Measurements from ENCODE around the gene ZFP62. TPM values are rescaled to one million over a fixed set of nuclear protein-coding genes. Genes with fewer than 3 reads are reported as not detected.

ZFP62 gene
- total and polyA plus RNA-seq, 2 of the 8 experiments (the other 6 are each of a cell fraction or from before 2014, with no cell fraction given), result 9.3 to 38.5 TPM

DNA sequence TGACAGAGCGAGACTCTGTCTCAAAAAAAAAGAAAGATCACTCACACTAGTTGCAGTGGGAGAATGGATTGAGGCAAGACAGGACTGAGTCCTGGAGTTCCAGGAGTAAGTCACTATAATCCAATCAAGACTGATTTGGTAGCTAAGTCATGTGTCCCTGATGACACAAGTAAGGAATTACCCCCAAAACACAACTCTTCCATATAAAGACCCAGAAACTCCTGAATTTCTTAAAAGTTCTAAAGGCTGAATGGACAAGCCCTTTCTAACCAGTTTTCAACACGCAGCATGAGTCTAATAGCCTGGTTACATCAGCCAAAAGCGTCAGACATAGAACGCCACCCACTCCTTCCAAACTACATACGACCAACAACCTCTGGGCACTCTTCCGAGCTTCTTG, 2.5 kb downstream of the ZFP62 start (continued):
- TF ChIP-seq, protein P1, sequence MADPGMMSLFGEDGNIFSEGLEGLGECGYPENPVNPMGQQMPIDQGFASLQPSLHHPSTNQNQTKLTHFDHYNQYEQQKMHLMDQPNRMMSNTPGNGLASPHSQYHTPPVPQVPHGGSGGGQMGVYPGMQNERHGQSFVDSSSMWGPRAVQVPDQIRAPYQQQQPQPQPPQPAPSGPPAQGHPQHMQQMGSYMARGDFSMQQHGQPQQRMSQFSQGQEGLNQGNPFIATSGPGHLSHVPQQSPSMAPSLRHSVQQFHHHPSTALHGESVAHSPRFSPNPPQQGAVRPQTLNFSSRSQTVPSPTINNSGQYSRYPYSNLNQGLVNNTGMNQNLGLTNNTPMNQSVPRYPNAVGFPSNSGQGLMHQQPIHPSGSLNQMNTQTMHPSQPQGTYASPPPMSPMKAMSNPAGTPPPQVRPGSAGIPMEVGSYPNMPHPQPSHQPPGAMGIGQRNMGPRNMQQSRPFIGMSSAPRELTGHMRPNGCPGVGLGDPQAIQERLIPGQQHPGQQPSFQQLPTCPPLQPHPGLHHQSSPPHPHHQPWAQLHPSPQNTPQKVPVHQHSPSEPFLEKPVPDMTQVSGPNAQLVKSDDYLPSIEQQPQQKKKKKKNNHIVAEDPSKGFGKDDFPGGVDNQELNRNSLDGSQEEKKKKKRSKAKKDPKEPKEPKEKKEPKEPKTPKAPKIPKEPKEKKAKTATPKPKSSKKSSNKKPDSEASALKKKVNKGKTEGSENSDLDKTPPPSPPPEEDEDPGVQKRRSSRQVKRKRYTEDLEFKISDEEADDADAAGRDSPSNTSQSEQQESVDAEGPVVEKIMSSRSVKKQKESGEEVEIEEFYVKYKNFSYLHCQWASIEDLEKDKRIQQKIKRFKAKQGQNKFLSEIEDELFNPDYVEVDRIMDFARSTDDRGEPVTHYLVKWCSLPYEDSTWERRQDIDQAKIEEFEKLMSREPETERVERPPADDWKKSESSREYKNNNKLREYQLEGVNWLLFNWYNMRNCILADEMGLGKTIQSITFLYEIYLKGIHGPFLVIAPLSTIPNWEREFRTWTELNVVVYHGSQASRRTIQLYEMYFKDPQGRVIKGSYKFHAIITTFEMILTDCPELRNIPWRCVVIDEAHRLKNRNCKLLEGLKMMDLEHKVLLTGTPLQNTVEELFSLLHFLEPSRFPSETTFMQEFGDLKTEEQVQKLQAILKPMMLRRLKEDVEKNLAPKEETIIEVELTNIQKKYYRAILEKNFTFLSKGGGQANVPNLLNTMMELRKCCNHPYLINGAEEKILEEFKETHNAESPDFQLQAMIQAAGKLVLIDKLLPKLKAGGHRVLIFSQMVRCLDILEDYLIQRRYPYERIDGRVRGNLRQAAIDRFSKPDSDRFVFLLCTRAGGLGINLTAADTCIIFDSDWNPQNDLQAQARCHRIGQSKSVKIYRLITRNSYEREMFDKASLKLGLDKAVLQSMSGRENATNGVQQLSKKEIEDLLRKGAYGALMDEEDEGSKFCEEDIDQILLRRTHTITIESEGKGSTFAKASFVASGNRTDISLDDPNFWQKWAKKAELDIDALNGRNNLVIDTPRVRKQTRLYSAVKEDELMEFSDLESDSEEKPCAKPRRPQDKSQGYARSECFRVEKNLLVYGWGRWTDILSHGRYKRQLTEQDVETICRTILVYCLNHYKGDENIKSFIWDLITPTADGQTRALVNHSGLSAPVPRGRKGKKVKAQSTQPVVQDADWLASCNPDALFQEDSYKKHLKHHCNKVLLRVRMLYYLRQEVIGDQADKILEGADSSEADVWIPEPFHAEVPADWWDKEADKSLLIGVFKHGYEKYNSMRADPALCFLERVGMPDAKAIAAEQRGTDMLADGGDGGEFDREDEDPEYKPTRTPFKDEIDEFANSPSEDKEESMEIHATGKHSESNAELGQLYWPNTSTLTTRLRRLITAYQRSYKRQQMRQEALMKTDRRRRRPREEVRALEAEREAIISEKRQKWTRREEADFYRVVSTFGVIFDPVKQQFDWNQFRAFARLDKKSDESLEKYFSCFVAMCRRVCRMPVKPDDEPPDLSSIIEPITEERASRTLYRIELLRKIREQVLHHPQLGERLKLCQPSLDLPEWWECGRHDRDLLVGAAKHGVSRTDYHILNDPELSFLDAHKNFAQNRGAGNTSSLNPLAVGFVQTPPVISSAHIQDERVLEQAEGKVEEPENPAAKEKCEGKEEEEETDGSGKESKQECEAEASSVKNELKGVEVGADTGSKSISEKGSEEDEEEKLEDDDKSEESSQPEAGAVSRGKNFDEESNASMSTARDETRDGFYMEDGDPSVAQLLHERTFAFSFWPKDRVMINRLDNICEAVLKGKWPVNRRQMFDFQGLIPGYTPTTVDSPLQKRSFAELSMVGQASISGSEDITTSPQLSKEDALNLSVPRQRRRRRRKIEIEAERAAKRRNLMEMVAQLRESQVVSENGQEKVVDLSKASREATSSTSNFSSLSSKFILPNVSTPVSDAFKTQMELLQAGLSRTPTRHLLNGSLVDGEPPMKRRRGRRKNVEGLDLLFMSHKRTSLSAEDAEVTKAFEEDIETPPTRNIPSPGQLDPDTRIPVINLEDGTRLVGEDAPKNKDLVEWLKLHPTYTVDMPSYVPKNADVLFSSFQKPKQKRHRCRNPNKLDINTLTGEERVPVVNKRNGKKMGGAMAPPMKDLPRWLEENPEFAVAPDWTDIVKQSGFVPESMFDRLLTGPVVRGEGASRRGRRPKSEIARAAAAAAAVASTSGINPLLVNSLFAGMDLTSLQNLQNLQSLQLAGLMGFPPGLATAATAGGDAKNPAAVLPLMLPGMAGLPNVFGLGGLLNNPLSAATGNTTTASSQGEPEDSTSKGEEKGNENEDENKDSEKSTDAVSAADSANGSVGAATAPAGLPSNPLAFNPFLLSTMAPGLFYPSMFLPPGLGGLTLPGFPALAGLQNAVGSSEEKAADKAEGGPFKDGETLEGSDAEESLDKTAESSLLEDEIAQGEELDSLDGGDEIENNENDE (IDR thresholded peaks at IDR 0.05; ENCODE audit: insufficient replicate concordance, low read length), result no peak
- TF ChIP-seq SIRT6 (IDR thresholded peaks at IDR 0.05; ENCODE audit: low read length) (no peak), HDAC2 (IDR thresholded peaks at IDR 0.05; ENCODE audit: borderline replicate concordance in 1 of 2, low read depth in 2 of 2, low read length in 2 of 2) (no peak)

Measured in H1 (cell line).